B cell (primary cell): ENCODE results near the gene PIAS4. TPM values are rescaled to one million over a fixed set of nuclear protein-coding genes. Genes with fewer than 3 reads are reported as not detected.

Source experiments
- ATAC-seq: fragments of 200-7000 bp; cut with Tn5 transposase; one replicate; pipeline ENCODE4 v1.10.0; 2021; ENCODE audit warnings: low read depth, mild to moderate bottlenecking, moderate number of reproducible peaks, moderate library complexity
- CTCF ChIA-PET: fragments of 350-600 bp; sonication (Branson Sonifier 250); formaldehyde crosslinking; loops from one replicate; lab custom pipeline; 2021; ENCODE audit warnings: antibody characterized with exemption, inconsistent platforms; lab: Charles Lee
- POLR2A ChIA-PET: fragments of 350-600 bp; sonication (Branson Sonifier 250); formaldehyde crosslinking; loops from one replicate; lab custom pipeline; 2021; ENCODE audit warnings: antibody characterized with exemption; lab: Charles Lee
- DNase-seq: peaks from one replicate; pipeline ENCODE4 v3.0.0; 2013
- H2AFZ ChIP-seq: 2 replicates; pipeline ENCODE4 v1.6.1; 2012; ENCODE audit warnings: mild to moderate bottlenecking, low read depth, low read length; ENCODE audit not compliant: insufficient read depth, poor library complexity, severe bottlenecking
- H3K27ac ChIP-seq, 2 donors: 1 replicate in 1 of 2; 2 replicates in 1 of 2; pipeline ENCODE4 v1.5.1; 2012 to 2013; ENCODE audit warnings: low read length in 2 of 2, mild to moderate bottlenecking in 2 of 2, moderate library complexity in 1 of 2
- H3K27me3 ChIP-seq, 4 experiments: fragments of 200-600 bp in 1 of 4; sonication (generic) in 1 of 4; replicated peaks in 1 of 4; 1 replicate in 2 of 4; 2 replicates in 2 of 4; pipeline versions ENCODE4 v1.6.1 to v1.7.0; 2013 to 2016; ENCODE audit warnings: low read length in 3 of 4, mild to moderate bottlenecking in 2 of 4, mixed read lengths in 1 of 4, moderate library complexity in 1 of 4; ENCODE audit not compliant: insufficient read depth in 4 of 4, control insufficient read depth in 3 of 4; ENCODE audit errors: control extremely low read depth in 1 of 4
- H3K36me3 ChIP-seq, 2 experiments: replicated peaks in 1 of 2; 1 replicate in 1 of 2; 2 replicates in 1 of 2; pipeline versions ENCODE4 v1.6.1 to v1.7.1; 2013; ENCODE audit warnings: low read length in 1 of 2; ENCODE audit not compliant: insufficient read depth in 2 of 2, control insufficient read depth in 1 of 2; ENCODE audit errors: control extremely low read depth in 1 of 2, extremely low read depth in 1 of 2
- H3K4me1 ChIP-seq, 2 donors: fragments of 200-600 bp in 1 of 2; sonication (generic) in 1 of 2; 1 replicate in 1 of 2; 2 replicates in 1 of 2; pipeline versions ENCODE4 v1.5.1 to v1.6.1; 2013 to 2017; ENCODE audit warnings: low read length in 2 of 2; ENCODE audit not compliant: control insufficient read depth in 2 of 2, insufficient read depth in 2 of 2
- H3K4me2 ChIP-seq: replicated peaks from 2 replicates; pipeline ENCODE3; 2012; ENCODE audit warnings: mild to moderate bottlenecking, low read depth, low read length; ENCODE audit not compliant: poor library complexity, severe bottlenecking
- H3K4me3 ChIP-seq, 5 experiments: fragments of 200-600 bp in 1 of 5; sonication (generic) in 1 of 5; 1 replicate in 3 of 5; 2 replicates in 2 of 5; pipeline versions ENCODE4 v1.5.1 to v1.7.0; 2011 to 2016; ENCODE audit warnings: low read length in 4 of 5, mild to moderate bottlenecking in 4 of 5, low read depth in 2 of 5, control low read depth in 1 of 5, moderate library complexity in 1 of 5; ENCODE audit not compliant: insufficient read depth in 1 of 5; ENCODE audit errors: control extremely low read depth in 1 of 5, extremely low read depth in 1 of 5
- H3K79me2 ChIP-seq: fragments of 200-600 bp; sonication (generic); one replicate; pipeline ENCODE4 v1.6.0; 2016; ENCODE audit warnings: low read length; ENCODE audit not compliant: control insufficient read depth, insufficient read depth
- H3K9ac ChIP-seq: fragments of 200-600 bp; sonication (generic); 2 replicates; pipeline ENCODE4 v1.6.1; 2017; ENCODE audit warnings: mild to moderate bottlenecking, low read length, moderate library complexity
- H3K9me3 ChIP-seq, 3 donors: one replicate each; pipeline versions ENCODE4 v1.6.1 to v1.7.1; 2013; ENCODE audit warnings: low read length in 2 of 3; ENCODE audit not compliant: control insufficient read depth in 2 of 3, insufficient read depth in 1 of 3; ENCODE audit errors: control extremely low read depth in 1 of 3
- H4K20me1 ChIP-seq: 2 replicates; pipeline ENCODE4 v1.6.0; 2012; ENCODE audit warnings: mild to moderate bottlenecking, low read length; ENCODE audit not compliant: insufficient read depth, control insufficient read depth, poor library complexity, severe bottlenecking
- H3K27ac Mint-ChIP-seq: one replicate; pipeline ENCODE4 v1.8.0; 2021; ENCODE audit warnings: mixed read lengths
- H3K27me3 Mint-ChIP-seq: one replicate; pipeline ENCODE4 v1.8.0; 2021; ENCODE audit warnings: mixed read lengths
- H3K4me1 Mint-ChIP-seq: one replicate; pipeline ENCODE4 v1.8.0; 2021; ENCODE audit warnings: mixed read lengths
- H3K4me3 Mint-ChIP-seq: one replicate; pipeline ENCODE4 v1.8.0; 2021; ENCODE audit warnings: mixed read lengths
- H3K9me3 Mint-ChIP-seq: one replicate; pipeline ENCODE4 v1.8.0; 2022; ENCODE audit warnings: mixed read lengths; ENCODE audit not compliant: insufficient read depth
- EZH2 ChIP-seq: IDR thresholded peaks from 2 replicates; pipeline ENCODE4 v1.6.1; 2012; ENCODE audit warnings: borderline replicate concordance, low read depth, mild to moderate bottlenecking, moderate library complexity, low read length; ENCODE audit not compliant: insufficient read depth, poor library complexity, severe bottlenecking
- WGBS: methylation state at CpG from one replicate; pipeline ENCODE4 v1.1.5; 2013; ENCODE audit warnings: missing lambda C conversion rate; ENCODE audit not compliant: insufficient coverage; 5-methylcytosine and 5-hydroxymethylcytosine counted together
- intact Hi-C: fragments of 100-400 bp; cut with micrococcal nuclease; formaldehyde crosslinking; loops from one replicate; pipeline ENCODE4 v1.10.0; 2022
- polyA plus RNA-seq: library from polyadenylated mRNA; depleted of rRNA; stranded (reverse); fragments of >200 nt; gene quantifications from 2 replicates; pipeline ENCODE4 v1.2.3, GENCODE V29; 2012
- total RNA-seq, 2 donors: library from RNA; stranded (reverse); fragments of 120-200 nt in 1 of 2; gene quantifications; 1 replicate in 1 of 2; 2 replicates in 1 of 2; pipeline versions ENCODE4 v1.2.3 to v1.2.4, GENCODE V29; 2013 to 2022
- TF ChIP-seq, protein P1 (sequence below): fragments of 200-600 bp; IDR thresholded peaks from one replicate; pipeline ENCODE4 v1.8.0; 2022; ENCODE audit warnings: antibody characterized with exemption, mild to moderate bottlenecking

The PIAS4 gene
- total and polyA plus RNA-seq, 2 donors (not counting 1 experiment from before 2014, with no cell fraction given): 13.7 to 56.8 TPM

DNA sequence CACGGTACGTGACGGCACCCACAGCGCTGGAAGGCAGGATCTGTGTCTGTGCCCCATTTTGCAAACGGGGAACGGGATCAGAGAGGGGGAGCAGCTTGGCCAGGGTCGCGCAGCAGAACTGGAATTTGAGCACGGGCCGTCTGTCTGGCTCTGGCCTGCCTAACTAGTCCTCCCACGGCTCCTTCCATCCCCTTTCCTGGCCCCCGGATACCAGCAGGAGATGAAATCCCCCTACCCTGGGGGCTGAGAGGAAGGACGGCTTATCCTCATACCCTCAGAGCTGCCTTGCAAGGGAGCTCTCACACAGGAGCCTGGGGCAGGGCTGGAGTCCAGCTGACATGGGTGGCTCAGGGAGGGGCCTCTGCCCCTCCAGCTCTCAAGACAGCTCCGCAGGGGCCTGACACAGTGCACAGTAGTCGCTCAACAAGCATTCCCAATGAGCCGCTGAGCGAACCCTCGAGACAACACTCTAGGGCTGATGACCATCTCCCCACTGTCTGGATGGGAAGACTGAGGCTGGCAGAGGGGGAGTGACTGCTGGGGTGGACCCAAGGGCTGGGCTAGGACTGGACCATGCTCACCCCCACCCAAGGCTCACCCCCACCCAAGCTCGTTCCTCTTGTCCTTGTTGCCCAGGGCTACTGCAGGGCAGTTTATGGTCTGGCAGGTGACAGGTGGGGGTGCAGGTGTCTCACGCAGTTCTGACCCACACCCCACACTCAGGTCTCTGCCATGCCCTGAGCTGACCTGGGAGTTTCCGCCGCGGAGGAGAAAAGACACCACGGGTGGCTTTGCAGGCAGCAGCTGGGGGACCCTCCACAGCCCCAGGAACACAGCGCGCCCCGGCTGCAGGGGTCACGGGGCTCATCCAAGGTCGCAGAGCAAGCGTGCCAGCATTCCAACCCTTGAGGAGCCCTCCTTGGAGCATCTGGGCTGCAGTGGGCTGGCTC, 55.2 kb downstream of the PIAS4 start:
- POLR2A ChIA-PET: interaction anchor here (0.5 kb wide), 1 partner anchor 57 kb away, joined by 4 read pairs; no protein-coding TSS in a partner anchor
- Histone ChIP-seq H3K36me3 (peaks cover 0 to 26% of the 10 kb centered on the region in 2 experiments), H3K27me3 (no peaks in the 10 kb centered on the region), H4K20me1 (peaks cover 74% of the 10 kb centered on the region), H3K4me2 (peak overlapping the region; percentile 98), H3K27ac (peak overlapping the region; percentile 1 to 87), H3K9me3 (no peaks in the 10 kb centered on the region), H3K4me1 (peaks cover 45 to 67% of the 10 kb centered on the region in 2 donors), H3K9ac (peak overlapping the region; percentile 79), H3K79me2 (peaks cover 77% of the 10 kb centered on the region), H2AFZ (no peak overlapping the region), H3K4me3 (peak overlapping the region in 1 of 5 experiments; percentile 71)
- intact Hi-C loops: loop anchor here (10.0 kb wide), 1 partner anchor 888 kb away; the partner anchor contains the start of gene S1PR4
- TF ChIP-seq EZH2: no peak
- TF ChIP-seq, protein P1, sequence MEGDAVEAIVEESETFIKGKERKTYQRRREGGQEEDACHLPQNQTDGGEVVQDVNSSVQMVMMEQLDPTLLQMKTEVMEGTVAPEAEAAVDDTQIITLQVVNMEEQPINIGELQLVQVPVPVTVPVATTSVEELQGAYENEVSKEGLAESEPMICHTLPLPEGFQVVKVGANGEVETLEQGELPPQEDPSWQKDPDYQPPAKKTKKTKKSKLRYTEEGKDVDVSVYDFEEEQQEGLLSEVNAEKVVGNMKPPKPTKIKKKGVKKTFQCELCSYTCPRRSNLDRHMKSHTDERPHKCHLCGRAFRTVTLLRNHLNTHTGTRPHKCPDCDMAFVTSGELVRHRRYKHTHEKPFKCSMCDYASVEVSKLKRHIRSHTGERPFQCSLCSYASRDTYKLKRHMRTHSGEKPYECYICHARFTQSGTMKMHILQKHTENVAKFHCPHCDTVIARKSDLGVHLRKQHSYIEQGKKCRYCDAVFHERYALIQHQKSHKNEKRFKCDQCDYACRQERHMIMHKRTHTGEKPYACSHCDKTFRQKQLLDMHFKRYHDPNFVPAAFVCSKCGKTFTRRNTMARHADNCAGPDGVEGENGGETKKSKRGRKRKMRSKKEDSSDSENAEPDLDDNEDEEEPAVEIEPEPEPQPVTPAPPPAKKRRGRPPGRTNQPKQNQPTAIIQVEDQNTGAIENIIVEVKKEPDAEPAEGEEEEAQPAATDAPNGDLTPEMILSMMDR: no peak
- ATAC-seq (no peak), DNase-seq (peak; percentile 20)
- no peaks in the 10 kb centered on the region for H3K9me3 Mint-ChIP-seq
- peak overlapping the region; percentile 87 for H3K4me3 Mint-ChIP-seq
- CTCF ChIA-PET: interaction anchor here (0.7 kb wide), 1 partner anchor 78 kb away, joined by 3 read pairs; the partner anchor contains the start of gene EEF2
- H3K27ac Mint-ChIP-seq: peak overlapping the region; percentile 80
- peaks cover 42% of the 10 kb centered on the region for H3K4me1 Mint-ChIP-seq
- H3K27me3 Mint-ChIP-seq: no peaks in the 10 kb centered on the region
- WGBS: 86% methylated on average over 22 of the region's 30 CpGs
